IPS-18c (cell line): Measurements from ENCODE around the gene COG5.
"Not testable (repeated sequence)": the region's sequence is repeated elsewhere in the genome, so short reads cannot be mapped to it uniquely, and the experiment has no call there.

Source experiments
- H3K4me3 ChIP-seq: 2 replicates; pipeline ENCODE4 v1.7.0; 2013; ENCODE audit warnings: low read depth, mild to moderate bottlenecking, low read length, moderate library complexity; ENCODE audit not compliant: insufficient read depth
- H3K9me3 ChIP-seq: one replicate; pipeline ENCODE4 v1.6.1; 2013; ENCODE audit warnings: mild to moderate bottlenecking, low read length, moderate library complexity; ENCODE audit not compliant: control insufficient read depth, insufficient read depth

Gene COG5

DNA sequence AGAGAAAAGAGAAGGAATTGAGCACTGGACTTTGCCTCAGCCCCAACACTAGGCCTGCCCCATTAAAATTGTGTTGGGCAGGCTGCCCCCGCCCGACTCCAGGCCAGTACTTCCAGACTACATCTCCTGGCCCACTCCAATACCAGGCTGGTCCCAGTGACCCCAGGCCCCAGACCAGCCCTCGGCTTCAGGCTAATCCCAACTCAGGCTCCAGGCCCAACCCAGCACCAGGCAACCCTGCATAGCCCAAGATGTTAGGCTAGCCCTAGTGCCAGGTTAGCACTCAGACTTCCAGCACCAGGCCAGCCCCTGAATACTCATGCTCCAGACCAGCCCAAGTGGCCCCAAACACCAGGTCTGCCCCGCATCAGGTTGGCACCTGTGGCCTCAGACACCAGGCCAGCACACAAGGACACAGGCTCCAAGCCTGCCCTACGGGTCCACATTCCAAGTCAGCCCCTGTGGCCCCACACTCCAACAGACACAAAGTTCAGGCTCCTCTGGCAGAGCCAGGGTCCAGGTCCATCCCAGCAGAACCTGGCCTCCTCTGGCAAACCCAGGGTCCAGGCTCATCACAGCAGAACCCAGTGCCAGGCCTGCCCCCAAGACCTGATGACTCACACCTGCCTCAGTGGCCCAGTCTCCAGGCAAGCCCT, 20.3 kb downstream of the COG5 start:
- H3K9me3 ChIP-seq, result no peaks in the 10 kb centered on the region
- no peak overlapping the region for H3K4me3 ChIP-seq

GRCh38 chr7:107538001-107538400, 25.7 kb downstream of the COG5 start:
- H3K4me3 ChIP-seq, result no peak overlapping the region
- no peaks in the 10 kb centered on the region for H3K9me3 ChIP-seq

- H3K9me3 ChIP-seq, H3K4me3 ChIP-seq: not testable (repeated sequence)
These were observed 26.5 kb downstream of the COG5 start for GRCh38 chr7:107537228-107537627.

DNA sequence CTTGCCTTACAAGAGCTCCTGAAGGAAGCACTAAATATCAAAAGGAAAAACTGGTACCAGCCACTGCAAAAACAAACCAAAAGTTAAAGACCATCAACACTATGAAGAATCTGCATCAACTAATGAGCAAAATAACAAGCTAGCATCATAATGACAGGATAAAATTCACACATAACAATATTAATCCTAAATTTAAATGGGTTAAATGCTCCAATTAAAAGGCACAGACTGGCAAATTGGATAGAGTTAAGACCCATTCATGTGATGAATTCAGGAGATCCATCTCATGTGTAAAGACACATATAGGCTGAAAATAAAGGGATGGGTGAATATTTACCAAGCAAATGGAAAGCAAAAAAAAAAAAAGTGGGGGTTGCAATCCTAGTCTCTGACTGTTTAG, 29.6 kb downstream of the COG5 start:
- H3K4me3 ChIP-seq, result no peak overlapping the region
- no peaks in the 10 kb centered on the region for H3K9me3 ChIP-seq

DNA sequence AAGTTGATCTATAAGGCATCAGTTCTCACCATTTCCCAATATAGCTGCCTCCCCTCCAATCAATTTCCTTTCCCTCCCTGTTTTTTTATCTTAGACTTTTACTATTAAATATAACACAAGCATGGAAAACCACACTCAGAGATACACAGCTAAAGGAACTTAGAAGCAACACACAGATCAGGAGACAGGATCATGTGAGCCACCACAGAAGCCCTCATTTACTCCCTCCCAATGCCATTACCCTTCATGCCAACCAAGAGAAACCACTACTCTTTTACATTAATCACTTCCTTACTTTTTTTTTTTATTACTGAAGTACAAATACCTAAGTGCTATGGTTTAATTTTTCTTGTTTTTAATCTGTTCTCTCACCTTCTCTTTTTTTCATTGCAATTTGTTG, 33.0 kb downstream of the COG5 start:
- no peaks in the 10 kb centered on the region for H3K9me3 ChIP-seq
- no peak overlapping the region for H3K4me3 ChIP-seq

- Histone ChIP-seq H3K4me3 (no peak overlapping the region), H3K9me3 (no peaks in the 10 kb centered on the region)
These were observed 35.3 kb downstream of the COG5 start for GRCh38 chr7:107528461-107528860.

DNA sequence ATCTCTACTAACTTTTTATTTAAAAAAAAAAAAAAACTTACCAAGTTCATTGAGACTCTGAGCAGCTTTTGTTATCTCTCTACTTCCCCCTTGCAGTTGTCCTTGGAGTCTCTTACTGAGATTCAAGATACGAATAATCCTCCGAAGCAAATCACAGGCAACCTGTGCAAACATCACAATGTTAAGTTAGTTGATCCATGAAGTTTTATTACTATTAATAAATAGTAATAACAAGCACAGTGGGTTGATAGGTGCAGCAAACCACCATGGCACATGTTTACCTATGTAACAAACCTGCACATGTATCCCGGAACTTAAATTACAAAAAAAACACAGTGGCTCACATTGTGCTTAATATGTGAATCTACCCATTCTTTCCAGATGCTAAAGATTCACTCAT, 36.5 kb downstream of the COG5 start:
- no peaks in the 10 kb centered on the region for H3K9me3 ChIP-seq
- no peak overlapping the region for H3K4me3 ChIP-seq

GRCh38 chr7:107526672-107527071, 37.0 kb downstream of the COG5 start:
- H3K9me3 ChIP-seq, result no peaks in the 10 kb centered on the region
- H3K4me3 ChIP-seq, result no peak overlapping the region

GRCh38 chr7:107506674-107507339, 56.9 kb downstream of the COG5 start:
- Histone ChIP-seq H3K4me3 (no peak overlapping the region), H3K9me3 (peaks cover 3% of the 10 kb centered on the region)

GRCh38 chr7:107505997-107506673, 57.6 kb downstream of the COG5 start:
- no peak overlapping the region for H3K4me3 ChIP-seq

GRCh38 chr7:107505362-107505761, 58.4 kb downstream of the COG5 start:
- no peak overlapping the region for H3K4me3 ChIP-seq
- peaks cover 3% of the 10 kb centered on the region for H3K9me3 ChIP-seq

More at GRCh38 chr7:107505997-107506673, 57.6 kb downstream of the COG5 start:
- peaks cover 3% of the 10 kb centered on the region for H3K9me3 ChIP-seq

DNA sequence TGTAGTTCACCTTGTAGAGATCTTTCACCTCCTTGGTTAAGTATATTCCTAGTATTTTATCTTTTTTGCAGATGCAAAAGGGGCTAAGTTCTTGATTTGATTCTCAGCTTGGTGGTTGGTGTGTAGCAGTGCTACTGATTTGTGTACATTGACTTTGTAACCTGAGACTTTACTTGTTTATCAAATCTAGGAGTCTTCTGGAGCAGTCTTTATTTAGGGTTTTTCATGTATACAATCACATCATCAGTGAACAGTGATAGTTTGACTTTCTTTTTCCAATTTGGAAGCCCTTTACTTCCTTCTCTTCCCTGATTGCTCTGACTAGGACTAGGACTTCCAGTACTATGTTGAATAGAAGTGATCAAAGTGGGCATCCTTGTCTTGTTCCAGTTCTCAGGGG, 60.0 kb downstream of the COG5 start:
- H3K4me3 ChIP-seq, result no peak overlapping the region
- peaks cover 3% of the 10 kb centered on the region for H3K9me3 ChIP-seq

GRCh38 chr7:107502797-107503196, 60.9 kb downstream of the COG5 start:
- H3K9me3 ChIP-seq, result no peaks in the 10 kb centered on the region
- no peak overlapping the region for H3K4me3 ChIP-seq

GRCh38 chr7:107502154-107502553, 61.6 kb downstream of the COG5 start:
- no peak overlapping the region for H3K4me3 ChIP-seq
- no peaks in the 10 kb centered on the region for H3K9me3 ChIP-seq

- no peaks in the 10 kb centered on the region for H3K9me3 ChIP-seq
- no peak overlapping the region for H3K4me3 ChIP-seq
These were observed 62.1 kb downstream of the COG5 start for GRCh38 chr7:107501593-107501992.

GRCh38 chr7:107499731-107500130, 64.0 kb downstream of the COG5 start:
- Histone ChIP-seq H3K4me3 (no peak overlapping the region), H3K9me3 (no peaks in the 10 kb centered on the region)

DNA sequence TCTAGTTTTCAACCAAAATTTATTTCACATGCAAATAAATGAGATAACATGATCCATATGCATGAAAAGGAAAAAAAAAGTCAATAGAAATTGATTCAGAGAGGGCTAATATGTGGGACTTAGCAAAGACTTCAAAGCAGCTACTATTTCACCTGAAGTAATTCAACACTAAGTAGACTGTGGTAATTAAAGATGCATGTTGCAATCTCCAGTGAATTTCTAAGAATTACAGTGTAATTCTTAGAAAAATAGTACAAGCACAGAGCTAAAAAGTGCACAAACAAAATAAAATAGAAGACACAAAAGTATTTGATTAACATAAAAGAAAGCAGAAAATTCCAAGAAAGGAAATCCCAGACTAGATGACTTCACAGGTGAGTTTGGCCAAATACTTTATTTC, 68.2 kb downstream of the COG5 start:
- H3K4me3 ChIP-seq, result no peak overlapping the region
- no peaks in the 10 kb centered on the region for H3K9me3 ChIP-seq

- no peak overlapping the region for H3K4me3 ChIP-seq
- H3K9me3 ChIP-seq, result no peaks in the 10 kb centered on the region
These were observed 68.8 kb downstream of the COG5 start for GRCh38 chr7:107494884-107495283.
